OCI-LY1 (cell line): ENCODE measurements around the gene SLC2A11.

ENCODE experiments used
- H2AFZ ChIP-seq: fragments of 200-600 bp; sonication (generic), shearing (Covaris generic); 2 replicates; pipeline ENCODE4 v1.6.0; 2014; ENCODE audit warnings: antibody characterized with exemption, mild to moderate bottlenecking, low read length
- H3F3A ChIP-seq: fragments of 200-600 bp; sonication (generic), shearing (Covaris generic); 2 replicates; pipeline ENCODE4 v1.6.0; 2014; ENCODE audit warnings: mild to moderate bottlenecking, antibody characterized with exemption, low read length, moderate library complexity; ENCODE audit not compliant: insufficient read depth
- H3K27ac ChIP-seq: fragments of 200-600 bp; sonication (generic); 2 replicates; pipeline ENCODE4 v1.5.1; 2014; ENCODE audit warnings: low read length, mixed run types, mild to moderate bottlenecking, low read depth; ENCODE audit not compliant: poor library complexity, severe bottlenecking
- H3K27me3 ChIP-seq: fragments of 200-600 bp; sonication (generic); 2 replicates; pipeline ENCODE4 v1.6.0; 2014; ENCODE audit warnings: antibody characterized with exemption, mild to moderate bottlenecking, low read length, moderate library complexity; ENCODE audit not compliant: insufficient read depth
- H3K36me3 ChIP-seq: fragments of 200-600 bp; sonication (generic); 2 replicates; pipeline ENCODE4 v1.6.1; 2014; ENCODE audit warnings: mild to moderate bottlenecking, antibody characterized with exemption, low read length, moderate library complexity, mixed read lengths; ENCODE audit not compliant: insufficient read depth
- H3K4me1 ChIP-seq: fragments of 200-600 bp; sonication (generic); 2 replicates; pipeline ENCODE4 v1.5.1; 2014; ENCODE audit warnings: mild to moderate bottlenecking, low read length, moderate library complexity; ENCODE audit not compliant: insufficient read depth, severe bottlenecking
- H3K4me2 ChIP-seq: fragments of 200-600 bp; sonication (generic), shearing (Covaris generic); 2 replicates; pipeline ENCODE4 v1.6.1; 2014; ENCODE audit warnings: low read length
- H3K4me3 ChIP-seq: fragments of 200-600 bp; sonication (generic); 2 replicates; pipeline ENCODE4 v1.5.1; 2014; ENCODE audit warnings: low read length, low read depth, mild to moderate bottlenecking, mixed read lengths; ENCODE audit not compliant: poor library complexity, severe bottlenecking
- H3K79me2 ChIP-seq: fragments of 200-600 bp; shearing (Covaris generic); 2 replicates; pipeline ENCODE4 v1.6.1; 2016; ENCODE audit warnings: mixed run types, low read length, mixed read lengths; ENCODE audit not compliant: insufficient read depth
- H3K9ac ChIP-seq: fragments of 200-600 bp; sonication (generic), shearing (Covaris generic); 2 replicates; pipeline ENCODE4 v1.6.1; 2014; ENCODE audit warnings: mild to moderate bottlenecking, low read length, mixed read lengths
- H3K9me2 ChIP-seq: fragments of 200-600 bp; sonication (generic), shearing (Covaris generic); 2 replicates; pipeline ENCODE4 v1.6.1; 2014; ENCODE audit warnings: low read depth, mild to moderate bottlenecking, low read length, mixed read lengths
- H3K9me3 ChIP-seq: fragments of 200-600 bp; shearing (Covaris generic); 2 replicates; pipeline ENCODE4 v1.6.1; 2014; ENCODE audit warnings: low read length, mixed read lengths
- H4K20me1 ChIP-seq: fragments of 200-600 bp; sonication (generic), shearing (Covaris generic); 2 replicates; pipeline ENCODE4 v1.6.0; 2016; ENCODE audit warnings: mild to moderate bottlenecking, low read length; ENCODE audit not compliant: insufficient read depth
- CTCF ChIP-seq: fragments of 200-600 bp; sonication (generic), shearing (Covaris generic); IDR thresholded peaks from 2 replicates; pipeline ENCODE4 v1.5.1; 2017; ENCODE audit warnings: mild to moderate bottlenecking, antibody characterized with exemption, low read length, moderate library complexity, mixed read lengths
- EZH2 ChIP-seq: fragments of 200-600 bp; sonication (generic), shearing (Covaris generic); IDR thresholded peaks from 2 replicates; pipeline ENCODE4 v1.8.0; 2017; ENCODE audit warnings: borderline replicate concordance, mixed run types, mild to moderate bottlenecking, antibody characterized with exemption, low read length, moderate library complexity, mixed read lengths

SLC2A11 gene

DNA sequence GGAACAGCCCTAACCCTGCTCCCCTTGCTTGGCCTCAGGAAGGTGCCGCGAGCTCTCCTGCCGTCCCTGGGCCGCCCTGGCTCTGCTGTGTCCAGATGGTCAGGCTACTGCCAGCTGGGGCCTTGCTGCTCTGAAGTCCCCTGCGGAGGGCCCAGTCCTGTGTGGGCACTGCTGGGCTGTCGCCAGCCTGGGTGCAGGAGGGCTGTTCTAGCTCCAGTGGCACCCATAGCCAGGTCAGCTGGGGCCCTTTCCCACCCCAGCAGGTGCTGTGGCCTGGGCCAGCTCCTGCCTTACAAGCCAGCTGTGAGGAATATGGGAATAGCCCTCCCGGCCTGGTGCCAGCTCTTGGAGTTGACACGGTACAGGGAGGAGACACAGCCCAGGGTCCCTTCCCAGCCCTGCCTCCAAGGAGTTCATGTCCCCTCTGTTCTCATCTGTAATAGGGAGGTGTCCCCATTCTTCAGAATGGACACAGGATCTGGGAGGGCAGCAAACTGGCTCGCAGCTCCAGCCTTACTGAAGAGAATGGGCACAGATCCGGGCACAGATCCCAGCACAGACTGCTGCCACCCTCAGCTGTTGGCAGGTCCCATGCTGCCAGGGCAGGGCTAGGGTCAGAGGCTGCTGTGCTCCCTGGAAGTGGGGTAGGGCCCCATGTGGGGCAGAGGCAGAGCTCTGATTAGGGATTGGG, 22.7 kb upstream of the SLC2A11 start:
- TF ChIP-seq CTCF, result no peak
- TF ChIP-seq EZH2, result no peak
- H3K4me2 ChIP-seq, result no peak overlapping the region
- no peaks in the 10 kb centered on the region for H4K20me1 ChIP-seq
- no peak overlapping the region for H3K4me3 ChIP-seq
- H3K9ac ChIP-seq, result no peak overlapping the region
- H3K27ac ChIP-seq, result peak overlapping the region; percentile 97
- H2AFZ ChIP-seq, result no peak overlapping the region
- no peaks in the 10 kb centered on the region for H3K9me3 ChIP-seq
- no peaks in the 10 kb centered on the region for H3K9me2 ChIP-seq
- no peaks in the 10 kb centered on the region for H3F3A ChIP-seq
- peaks cover 4% of the 10 kb centered on the region; the same call in 1 of the 2 replicates for H3K79me2 ChIP-seq
- peaks cover 42% of the 10 kb centered on the region for H3K4me1 ChIP-seq
- peaks cover 74% of the 10 kb centered on the region for H3K36me3 ChIP-seq
- H3K27me3 ChIP-seq, result no peaks in the 10 kb centered on the region

GRCh38 chr22:23835484-23836144, 22.1 kb upstream of the SLC2A11 start:
- no peaks in the 10 kb centered on the region for H3K9me2 ChIP-seq
- TF ChIP-seq EZH2 (no peak), CTCF (no peak)
- H3K27ac ChIP-seq, result peak overlapping the region; percentile 97
- no peaks in the 10 kb centered on the region for H3K79me2 ChIP-seq
- peaks cover 68% of the 10 kb centered on the region for H3K36me3 ChIP-seq
- no peaks in the 10 kb centered on the region for H3K27me3 ChIP-seq
- no peaks in the 10 kb centered on the region for H3F3A ChIP-seq
- peaks cover 42% of the 10 kb centered on the region for H3K4me1 ChIP-seq
- no peak overlapping the region for H3K4me2 ChIP-seq
- H4K20me1 ChIP-seq, result no peaks in the 10 kb centered on the region
- no peak overlapping the region; the same call in 1 of the 2 replicates for H3K9ac ChIP-seq
- H3K9me3 ChIP-seq, result no peaks in the 10 kb centered on the region
- no peak overlapping the region for H3K4me3 ChIP-seq
- no peak overlapping the region for H2AFZ ChIP-seq

DNA sequence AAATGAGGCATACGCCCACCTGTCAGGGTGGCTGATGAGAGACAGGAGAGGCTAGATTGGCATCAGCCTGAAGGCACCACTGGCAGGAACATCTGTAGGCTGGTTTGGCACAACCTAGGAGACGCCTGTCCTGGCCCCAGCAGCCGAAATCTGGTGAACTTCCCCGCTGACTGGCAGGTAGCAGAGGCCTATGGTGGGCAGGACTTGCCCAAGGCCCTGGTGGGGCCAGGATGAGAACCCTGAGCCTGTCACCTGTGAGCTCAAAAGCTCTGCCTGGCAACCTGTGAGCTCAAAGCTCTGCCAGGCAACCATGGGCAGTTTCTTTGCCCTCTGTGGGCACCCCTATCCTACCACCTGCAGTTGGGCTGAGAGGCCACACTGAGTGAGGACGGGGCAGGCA, 21.4 kb upstream of the SLC2A11 start:
- no peak overlapping the region; the same call in 1 of the 2 replicates for H3K9ac ChIP-seq
- H3K27ac ChIP-seq, result peak overlapping the region; percentile 97

More for the DNA sequence above, 21.4 kb upstream of the SLC2A11 start:
- Histone ChIP-seq H3F3A (no peaks in the 10 kb centered on the region), H3K27me3 (no peaks in the 10 kb centered on the region), H3K36me3 (peaks cover 62% of the 10 kb centered on the region), H2AFZ (no peak overlapping the region), H3K4me2 (peak overlapping the region; percentile 76; the same call in 1 of the 2 replicates), H4K20me1 (no peaks in the 10 kb centered on the region), H3K9me2 (no peaks in the 10 kb centered on the region), H3K4me1 (peaks cover 42% of the 10 kb centered on the region), H3K79me2 (no peaks in the 10 kb centered on the region), H3K4me3 (no peak overlapping the region), H3K9me3 (no peaks in the 10 kb centered on the region)
- TF ChIP-seq CTCF (no peak), EZH2 (no peak)
